Endothelial cell of umbilical vein (primary cell): ENCODE results near the gene SRP9. TPM values are rescaled to one million over a fixed set of nuclear protein-coding genes. Genes with fewer than 3 reads are reported as not detected.
A peak's percentile ranks its signal among the peaks of the same experiment; 100 is the strongest.

Source experiments
- BruUV-seq: library from RNA; stranded (reverse); fragments of 400-500 nt; replicated peaks from 2 replicates; lab custom pipeline; 2021; lab: Mats Ljungman, UMichigan
- CTCF ChIA-PET: fragments of 300-600, 350-600 bp; sonication (Branson Sonifier 250); formaldehyde crosslinking; loops from one replicate; lab custom pipeline; 2021; ENCODE audit warnings: antibody characterized with exemption, inconsistent platforms; lab: Charles Lee
- POLR2A ChIA-PET: fragments of 300-600, 350-600 bp; sonication (Branson Sonifier 250); formaldehyde crosslinking; loops from one replicate; lab custom pipeline; 2021; ENCODE audit warnings: antibody characterized with exemption, inconsistent platforms; lab: Charles Lee
- DNase-seq: peaks from one replicate; pipeline ENCODE4 v3.0.0-alpha.2; 2011; ENCODE audit warnings: low read depth, low spot score
- FAIRE-seq: peaks from 2 replicates; lab custom pipeline; 2011; peaks lifted over from hg19 to GRCh38; lab: Jason Lieb, UNC
- H2AFZ ChIP-seq: 2 replicates; pipeline ENCODE4 v1.6.0; 2012; ENCODE audit warnings: low read depth, low read length, control low read depth, inconsistent platforms
- H3K27ac ChIP-seq: 2 replicates; pipeline ENCODE4 v1.5.1; 2011; ENCODE audit warnings: low read depth, mild to moderate bottlenecking, control low read depth, low read length, moderate library complexity; ENCODE audit not compliant: insufficient read depth
- H3K27me3 ChIP-seq, 2 experiments: 2 replicates each; pipeline versions ENCODE4 v1.6.0 to v1.6.1; 2011; ENCODE audit warnings: low read length in 2 of 2, mixed read lengths in 1 of 2; ENCODE audit not compliant: control insufficient read depth in 2 of 2, insufficient read depth in 2 of 2
- H3K36me3 ChIP-seq, 2 experiments: 2 replicates in 1 of 2; 3 replicates in 1 of 2; pipeline ENCODE4 v1.5.1; 2011; ENCODE audit warnings: low read length in 2 of 2, mild to moderate bottlenecking in 1 of 2, moderate library complexity in 1 of 2; ENCODE audit not compliant: control insufficient read depth in 2 of 2, insufficient read depth in 2 of 2; ENCODE audit errors: extremely low read depth in 1 of 2
- H3K4me1 ChIP-seq: 3 replicates; pipeline ENCODE4 v1.5.1; 2011; ENCODE audit warnings: mild to moderate bottlenecking, low read length; ENCODE audit not compliant: control insufficient read depth, insufficient read depth; ENCODE audit errors: extremely low read depth
- H3K4me2 ChIP-seq: 2 replicates; pipeline ENCODE4 v1.6.1; 2011; ENCODE audit warnings: low read length, control low read depth, mixed read lengths; ENCODE audit not compliant: insufficient read depth
- H3K4me3 ChIP-seq, 3 experiments: fragments of 200-600 bp in 1 of 3; sonication (generic), shearing (Covaris generic) in 1 of 3; replicated peaks in 1 of 3; 2 replicates each; pipeline ENCODE4 v1.5.1; 2011 to 2016; ENCODE audit warnings: control low read depth in 3 of 3, low read length in 3 of 3, mild to moderate bottlenecking in 2 of 3, inconsistent platforms in 1 of 3, low read depth in 1 of 3, moderate library complexity in 1 of 3; ENCODE audit not compliant: insufficient read depth in 1 of 3
- H3K79me2 ChIP-seq: 2 replicates; pipeline ENCODE4 v1.6.0; 2012; ENCODE audit warnings: low read length, inconsistent platforms; ENCODE audit not compliant: control insufficient read depth, insufficient read depth
- H3K9ac ChIP-seq: replicated peaks from 2 replicates; pipeline ENCODE3; 2011; ENCODE audit warnings: low read length, control low read depth; ENCODE audit not compliant: insufficient read depth; ENCODE audit errors: extremely low read depth
- H3K9me1 ChIP-seq: replicated peaks from 3 replicates; pipeline ENCODE4 v1.6.0; 2011; ENCODE audit warnings: mild to moderate bottlenecking, low read length; ENCODE audit not compliant: control insufficient read depth, insufficient read depth; ENCODE audit errors: extremely low read depth
- H3K9me3 ChIP-seq: replicated peaks from 2 replicates; pipeline ENCODE4 v1.5.1; 2012; ENCODE audit warnings: low read length, inconsistent platforms; ENCODE audit not compliant: control insufficient read depth, insufficient read depth
- H4K20me1 ChIP-seq: replicated peaks from 2 replicates; pipeline ENCODE3; 2011; ENCODE audit warnings: mild to moderate bottlenecking, low read length; ENCODE audit not compliant: control insufficient read depth, insufficient read depth; ENCODE audit errors: extremely low read depth
- CTCF ChIP-seq, 2 donors: IDR thresholded peaks; 1 replicate in 1 of 2; 2 replicates in 1 of 2; pipeline ENCODE4 v1.5.1; 2011; ENCODE audit warnings: low read length in 2 of 2, mild to moderate bottlenecking in 2 of 2, moderate library complexity in 2 of 2, control low read depth in 1 of 2, inconsistent platforms in 1 of 2, low read depth in 1 of 2; ENCODE audit not compliant: insufficient read depth in 1 of 2; ENCODE audit errors: extremely low read depth in 1 of 2
- EZH2 ChIP-seq: IDR thresholded peaks from 2 replicates; pipeline ENCODE4 v1.6.1; 2012; ENCODE audit warnings: borderline replicate concordance, low read depth, mild to moderate bottlenecking, moderate library complexity, low read length, inconsistent platforms; ENCODE audit not compliant: severe bottlenecking
- FOS ChIP-seq: IDR thresholded peaks from 2 replicates; pipeline ENCODE4 v1.6.1; 2011; ENCODE audit warnings: mild to moderate bottlenecking, low read length, moderate library complexity, borderline replicate concordance; ENCODE audit not compliant: insufficient read depth
- GATA2 ChIP-seq: IDR thresholded peaks from 2 replicates; pipeline ENCODE4 v1.7.0; 2011; ENCODE audit warnings: low read depth, mild to moderate bottlenecking, moderate library complexity, mixed read lengths, low read length; ENCODE audit not compliant: insufficient read length, insufficient read depth
- JUN ChIP-seq: IDR thresholded peaks from 2 replicates; pipeline ENCODE4 v1.6.1; 2011; ENCODE audit warnings: borderline replicate concordance, low read depth; ENCODE audit not compliant: insufficient read length, insufficient read depth
- MAX ChIP-seq: IDR thresholded peaks from 2 replicates; pipeline ENCODE4 v1.6.1; 2011; ENCODE audit not compliant: insufficient read depth, insufficient read length
- MYC ChIP-seq: IDR thresholded peaks from one replicate; pipeline ENCODE4 v1.6.1; 2011; ENCODE audit warnings: mild to moderate bottlenecking, low read depth, low read length
- POLR2A ChIP-seq: IDR thresholded peaks from 2 replicates; pipeline ENCODE4 v1.6.1; 2012; ENCODE audit warnings: low read depth, mild to moderate bottlenecking, control low read depth, low read length
- POLR2AphosphoS5 ChIP-seq: IDR thresholded peaks from 2 replicates; pipeline ENCODE4 v1.6.1; 2012; ENCODE audit warnings: low read depth, mild to moderate bottlenecking, control low read depth, low read length, moderate library complexity; ENCODE audit not compliant: insufficient read depth
- dilution Hi-C: fragments of 300-500 bp; cut with MboI; formaldehyde crosslinking; loops from one replicate; pipeline ENCODE4 v1.15.0; 2019; ENCODE audit warnings: low sequenced_read_pairs; ENCODE audit not compliant: extremely low pct_ligation_motif_present
- intact Hi-C: fragments of 100-400 bp; cut with micrococcal nuclease; formaldehyde crosslinking; loops from one replicate; pipeline ENCODE4 v1.10.0; 2022
- polyA plus RNA-seq, 4 experiments: library from polyadenylated mRNA; depleted of rRNA in 3 of 4; stranded (reverse) in 3 of 4; unstranded in 1 of 4; fragments of >200 nt; gene quantifications; 2 replicates each; pipeline versions ENCODE4 v1.2.1 to v1.2.3, GENCODE V29; 2011 to 2012; ENCODE audit warnings: missing spikeins in 1 of 4
- total RNA-seq: library from RNA; stranded (reverse); gene quantifications from 2 replicates; pipeline ENCODE4 v1.2.3, GENCODE V29; 2021

Gene SRP9
- total and polyA plus RNA-seq, 2 donors (not counting 3 experiments of a cell fraction or from before 2014, with no cell fraction given): 283 to 384 TPM

- ChIA-PET CTCF (interaction anchor here (0.7 to 2.6 kb wide), 6 partner anchors 10 to 37 kb away, joined by 3 to 6 read pairs (median 4); no protein-coding TSS in a partner anchor), POLR2A (no interaction called here)
- peak overlapping the region; percentile 9 for H3K27ac ChIP-seq
- H2AFZ ChIP-seq: peak overlapping the region; percentile 49
- dilution Hi-C loops (no loop called here), intact Hi-C loops (no loop called here)
- peaks cover 18% of the 10 kb centered on the region for H3K4me1 ChIP-seq
- no peak overlapping the region for H3K4me2 ChIP-seq
- no TSS peak for BruUV-seq
- no peaks in the 10 kb centered on the region for H3K79me2 ChIP-seq
- no peak overlapping the region for H3K4me3 ChIP-seq
- TF ChIP-seq POLR2A (no peak), EZH2 (no peak), GATA2 (no peak), JUN (no peak), FOS (no peak), POLR2AphosphoS5 (no peak), CTCF (IDR thresholded peaks at IDR 0.05; ENCODE audit: extremely low read depth in 1 of 2, insufficient read depth in 1 of 2, low read depth in 1 of 2, low read length in 2 of 2) (no peak), MYC (no peak), MAX (no peak)
- H3K9me3 ChIP-seq: no peaks in the 10 kb centered on the region
- DNase-seq (peak; percentile 68), FAIRE-seq (peak; percentile 79)
- H3K36me3 ChIP-seq: no peaks in the 10 kb centered on the region
- H3K27me3 ChIP-seq: no peaks in the 10 kb centered on the region
- no peaks in the 10 kb centered on the region for H3K9me1 ChIP-seq
- no peak overlapping the region for H3K9ac ChIP-seq
- no peaks in the 10 kb centered on the region for H4K20me1 ChIP-seq
Observed at GRCh38 chr1:225735252-225736149, 42.1 kb upstream of the SRP9 start.
